Adrenal gland (tissue), 5 donors: ENCODE results near the gene GAL3ST1.

Experiments
- POLR2A ChIP-seq, 2 donors: fragments of 450-650 bp; IDR thresholded peaks; one replicate each; pipeline ENCODE4 v1.6.1; 2017; ENCODE audit warnings: antibody characterized with exemption in 2 of 2, mild to moderate bottlenecking in 2 of 2, moderate library complexity in 1 of 2
- TF ChIP-seq, protein P1 (sequence below), 6 experiments: fragments of 450-650 bp in 4 of 6; fragments of 200-600 bp in 2 of 6; sonication (generic) in 1 of 6; IDR thresholded peaks; 1 replicate in 5 of 6; 2 replicates in 1 of 6; pipeline versions ENCODE4 v1.5.1 to v1.8.0; 2016 to 2021; ENCODE audit warnings: antibody characterized with exemption in 6 of 6, mild to moderate bottlenecking in 2 of 6, moderate library complexity in 1 of 6
- donor health status: DM: no; HTN: no; CAD: no.

- TF ChIP-seq, protein P1, sequence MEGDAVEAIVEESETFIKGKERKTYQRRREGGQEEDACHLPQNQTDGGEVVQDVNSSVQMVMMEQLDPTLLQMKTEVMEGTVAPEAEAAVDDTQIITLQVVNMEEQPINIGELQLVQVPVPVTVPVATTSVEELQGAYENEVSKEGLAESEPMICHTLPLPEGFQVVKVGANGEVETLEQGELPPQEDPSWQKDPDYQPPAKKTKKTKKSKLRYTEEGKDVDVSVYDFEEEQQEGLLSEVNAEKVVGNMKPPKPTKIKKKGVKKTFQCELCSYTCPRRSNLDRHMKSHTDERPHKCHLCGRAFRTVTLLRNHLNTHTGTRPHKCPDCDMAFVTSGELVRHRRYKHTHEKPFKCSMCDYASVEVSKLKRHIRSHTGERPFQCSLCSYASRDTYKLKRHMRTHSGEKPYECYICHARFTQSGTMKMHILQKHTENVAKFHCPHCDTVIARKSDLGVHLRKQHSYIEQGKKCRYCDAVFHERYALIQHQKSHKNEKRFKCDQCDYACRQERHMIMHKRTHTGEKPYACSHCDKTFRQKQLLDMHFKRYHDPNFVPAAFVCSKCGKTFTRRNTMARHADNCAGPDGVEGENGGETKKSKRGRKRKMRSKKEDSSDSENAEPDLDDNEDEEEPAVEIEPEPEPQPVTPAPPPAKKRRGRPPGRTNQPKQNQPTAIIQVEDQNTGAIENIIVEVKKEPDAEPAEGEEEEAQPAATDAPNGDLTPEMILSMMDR (IDR thresholded peaks at IDR 0.05), result no peak
- TF ChIP-seq POLR2A (IDR thresholded peaks at IDR 0.05), result peak in 1 of 2 donors; percentile 37
Observed at GRCh38 chr22:30591588-30592359, 17.3 kb upstream of the GAL3ST1 start, which contains the start of gene PES1.
